Upper lobe of left lung (tissue), 6 donors: ENCODE results near the gene FRMPD4. TPM values are rescaled to one million over a fixed set of nuclear protein-coding genes. Genes with fewer than 3 reads are reported as not detected.

Experiments used
- ATAC-seq, 2 donors: fragments of 200-7000 bp; cut with Tn5 transposase; one replicate each; pipeline ENCODE4 v1.9.1; 2022; ENCODE audit warnings: mild to moderate bottlenecking in 2 of 2, moderate library complexity in 2 of 2; ENCODE audit not compliant: low FRiP score in 2 of 2
- DNase-seq, 2 donors: peaks; one replicate each; pipeline ENCODE4 v3.0.0-alpha.2; 2019 to 2020
- H3K27ac ChIP-seq, 4 donors: fragments of 200-600 bp; sonication (generic); one replicate each; pipeline ENCODE4 v1.5.1; 2016 to 2019
- H3K27me3 ChIP-seq, 4 donors: fragments of 200-600 bp; sonication (generic); one replicate each; pipeline ENCODE4 v1.5.1; 2017 to 2019
- H3K36me3 ChIP-seq, 4 donors: fragments of 200-600 bp; sonication (generic); one replicate each; pipeline ENCODE4 v1.5.1; 2016 to 2019
- H3K4me1 ChIP-seq, 4 donors: fragments of 200-600 bp; sonication (generic); one replicate each; pipeline ENCODE4 v1.5.1; 2018 to 2019
- H3K4me3 ChIP-seq, 4 donors: fragments of 200-600 bp; sonication (generic); one replicate each; pipeline ENCODE4 v1.5.1; 2017 to 2019; ENCODE audit warnings: mild to moderate bottlenecking in 2 of 4, moderate library complexity in 1 of 4
- H3K9me3 ChIP-seq, 4 donors: fragments of 200-600 bp; sonication (generic); one replicate each; pipeline ENCODE4 v1.5.1; 2018 to 2019
- CTCF ChIP-seq, 6 experiments: fragments of 450-650 bp in 4 of 6; fragments of 200-600 bp in 2 of 6; sonication (generic) in 2 of 6; IDR thresholded peaks; one replicate each; pipeline ENCODE4 v1.5.1; 2016 to 2019; ENCODE audit warnings: antibody characterized with exemption in 6 of 6
- EP300 ChIP-seq, 4 donors: sonication (generic); formaldehyde crosslinking; IDR thresholded peaks; one replicate each; pipeline ENCODE4 v1.5.1; 2017; ENCODE audit warnings: antibody characterized with exemption in 4 of 4, control low read depth in 2 of 4
- POLR2A ChIP-seq, 4 donors: fragments of 450-650 bp; IDR thresholded peaks; one replicate each; pipeline ENCODE4 v1.5.1; 2016 to 2017; ENCODE audit warnings: antibody characterized with exemption in 4 of 4, mild to moderate bottlenecking in 2 of 4
- POLR2AphosphoS5 ChIP-seq, 2 donors: sonication (generic); formaldehyde crosslinking; IDR thresholded peaks; one replicate each; pipeline ENCODE4 v1.5.1; 2017; ENCODE audit warnings: antibody characterized with exemption in 2 of 2
- WGBS, 2 donors: methylation state at CpG; one replicate each; pipeline ENCODE4 v1.1.5; 2017 to 2018; 5-methylcytosine and 5-hydroxymethylcytosine counted together
- total RNA-seq, 6 donors: library from RNA; depleted of rRNA in 4 of 6; stranded (reverse); fragments of >200 nt in 4 of 6; gene quantifications; one replicate each; pipeline versions ENCODE4 v1.1.0 to v1.2.1, GENCODE V29; 2016 to 2021
- donor health status: DM: no; HTN: no; CAD: no; lungs with moderate emphysema.
- donor health status: DM: no; HTN: yes; CAD: no; lungs with severe emphysema.

FRMPD4 gene
- total RNA-seq, 6 donors from 2014 or later: 0.03 to 0.15 (median 0.10) TPM; not detected in 2

GRCh38 chrX:12693754-12694153, 555.5 kb downstream of the FRMPD4 start:
- Histone ChIP-seq H3K27me3 (no peaks in the 10 kb centered on the region), H3K4me1 (no peaks in the 10 kb centered on the region), H3K9me3 (no peaks in the 10 kb centered on the region), H3K4me3 (no peak overlapping the region), H3K27ac (no peak overlapping the region), H3K36me3 (no peaks in the 10 kb centered on the region)
- DNase-seq: no peak
- WGBS, 2 donors: 83 to 84% methylated on average over 2 of the region's 2 CpGs
- TF ChIP-seq POLR2A (IDR thresholded peaks at IDR 0.05) (no peak), POLR2AphosphoS5 (IDR thresholded peaks at IDR 0.05) (no peak), EP300 (IDR thresholded peaks at IDR 0.05) (no peak), CTCF (IDR thresholded peaks at IDR 0.05) (no peak)
- ATAC-seq: no peak

GRCh38 chrX:12700745-12701144, 562.5 kb downstream of the FRMPD4 start:
- TF ChIP-seq CTCF (IDR thresholded peaks at IDR 0.05) (no peak), POLR2AphosphoS5 (IDR thresholded peaks at IDR 0.05) (no peak), EP300 (IDR thresholded peaks at IDR 0.05) (no peak), POLR2A (IDR thresholded peaks at IDR 0.05) (no peak)
- ATAC-seq (no peak), DNase-seq (no peak)
- Histone ChIP-seq H3K9me3 (no peaks in the 10 kb centered on the region), H3K4me3 (no peak overlapping the region), H3K4me1 (no peaks in the 10 kb centered on the region), H3K27me3 (no peaks in the 10 kb centered on the region), H3K27ac (no peak overlapping the region), H3K36me3 (no peaks in the 10 kb centered on the region)
- WGBS, 2 donors: 41 to 50% methylated on average over 3 to 4 of the region's 4 CpGs

- WGBS, 2 donors: 27 to 37% methylated on average over 6 to 18 of the region's 18 CpGs
- H3K27ac ChIP-seq: no peak overlapping the region
- DNase-seq: peak in 1 of 2 donors; percentile 58
- H3K4me1 ChIP-seq: no peaks in the 10 kb centered on the region
- no peaks in the 10 kb centered on the region for H3K36me3 ChIP-seq
- TF ChIP-seq POLR2A (IDR thresholded peaks at IDR 0.05) (no peak), POLR2AphosphoS5 (IDR thresholded peaks at IDR 0.05) (no peak), CTCF (IDR thresholded peaks at IDR 0.05) (peak in 5 of 6 experiments; percentile 16 to 55 (median 30)), EP300 (IDR thresholded peaks at IDR 0.05) (no peak)
- no peak for ATAC-seq
- no peaks in the 10 kb centered on the region for H3K9me3 ChIP-seq
- H3K27me3 ChIP-seq: no peaks in the 10 kb centered on the region
- no peak overlapping the region for H3K4me3 ChIP-seq
Observed at GRCh38 chrX:12701628-12702027, 563.4 kb downstream of the FRMPD4 start.

- 78% methylated on average over 3 of the region's 3 CpGs for WGBS, 2 donors
- TF ChIP-seq EP300 (IDR thresholded peaks at IDR 0.05): no peak
- TF ChIP-seq CTCF (IDR thresholded peaks at IDR 0.05): peak in 1 of 6 experiments; percentile 14
- TF ChIP-seq POLR2A (IDR thresholded peaks at IDR 0.05): no peak
- no peak for ATAC-seq
- Histone ChIP-seq H3K9me3 (no peaks in the 10 kb centered on the region), H3K4me1 (no peaks in the 10 kb centered on the region), H3K36me3 (no peaks in the 10 kb centered on the region), H3K27me3 (no peaks in the 10 kb centered on the region), H3K27ac (no peak overlapping the region), H3K4me3 (no peak overlapping the region)
- DNase-seq: no peak
Observed at GRCh38 chrX:12702509-12703091, 564.3 kb downstream of the FRMPD4 start.

GRCh38 chrX:12704706-12705105, 566.4 kb downstream of the FRMPD4 start:
- H3K9me3 ChIP-seq: no peaks in the 10 kb centered on the region
- H3K4me1 ChIP-seq: no peaks in the 10 kb centered on the region
- TF ChIP-seq EP300 (IDR thresholded peaks at IDR 0.05): no peak
- TF ChIP-seq CTCF (IDR thresholded peaks at IDR 0.05): no peak
- TF ChIP-seq POLR2AphosphoS5 (IDR thresholded peaks at IDR 0.05): no peak
- TF ChIP-seq POLR2A (IDR thresholded peaks at IDR 0.05): no peak
- no peaks in the 10 kb centered on the region for H3K27me3 ChIP-seq
- H3K4me3 ChIP-seq: no peak overlapping the region
- WGBS, 2 donors: 89% methylated on average over 6 to 7 of the region's 7 CpGs
- DNase-seq: no peak
- ATAC-seq: no peak
- H3K27ac ChIP-seq: no peak overlapping the region
- no peaks in the 10 kb centered on the region for H3K36me3 ChIP-seq
